ENCODE measurements around the gene PFKL.

PFKL gene

GRCh38 chr21:44366586-44367211 lies 66.8 kb downstream of the PFKL start:
- TF ChIP-seq CTCF (IDR thresholded peaks at IDR 0.05; ENCODE audit: low read depth, low read length) (no peak), POLR2A (IDR thresholded peaks at IDR 0.05; ENCODE audit: extremely low read depth, insufficient read length) (no peak), MAX (IDR thresholded peaks at IDR 0.05; ENCODE audit: low read depth, low read length) (no peak), MYC (IDR thresholded peaks at IDR 0.05; ENCODE audit: low read depth, low read length) (no peak)
- no peak overlapping the region for H3K4me3 ChIP-seq (ENCODE audit: low read depth, low read length)
- no peak for DNase-seq (ENCODE audit: low read depth)

GRCh38 chr21:44368711-44369446 lies 69.0 kb downstream of the PFKL start:
- DNase-seq (ENCODE audit: low read depth): no peak
- no peak for TF ChIP-seq POLR2A (IDR thresholded peaks at IDR 0.05; ENCODE audit: extremely low read depth, insufficient read length)
- no peak overlapping the region for H3K4me3 ChIP-seq (ENCODE audit: low read depth, low read length)

GRCh38 chr21:44370027-44370735 lies 70.3 kb downstream of the PFKL start:
- H3K4me3 ChIP-seq (ENCODE audit: low read depth, low read length): no peak overlapping the region
- DNase-seq (ENCODE audit: low read depth): no peak
- TF ChIP-seq CTCF (IDR thresholded peaks at IDR 0.05; ENCODE audit: low read depth, low read length) (no peak), POLR2A (IDR thresholded peaks at IDR 0.05; ENCODE audit: extremely low read depth, insufficient read length) (no peak), MYC (IDR thresholded peaks at IDR 0.05; ENCODE audit: low read depth, low read length) (no peak), MAX (IDR thresholded peaks at IDR 0.05; ENCODE audit: low read depth, low read length) (no peak)

- DNase-seq (ENCODE audit: low read depth): no peak
- TF ChIP-seq MYC (IDR thresholded peaks at IDR 0.05; ENCODE audit: low read depth, low read length): no peak
- no peak for TF ChIP-seq POLR2A (IDR thresholded peaks at IDR 0.05; ENCODE audit: extremely low read depth, insufficient read length)
- no peak for TF ChIP-seq MAX (IDR thresholded peaks at IDR 0.05; ENCODE audit: low read depth, low read length)
- TF ChIP-seq CTCF (IDR thresholded peaks at IDR 0.05; ENCODE audit: low read depth, low read length): no peak
- no peak overlapping the region for H3K4me3 ChIP-seq (ENCODE audit: low read depth, low read length)
These were observed 71.0 kb downstream of the PFKL start for GRCh38 chr21:44370786-44371410.

GRCh38 chr21:44371596-44371995 lies 71.7 kb downstream of the PFKL start:
- no peak for DNase-seq (ENCODE audit: low read depth)
- H3K4me3 ChIP-seq (ENCODE audit: low read depth, low read length): no peak overlapping the region
- TF ChIP-seq CTCF (IDR thresholded peaks at IDR 0.05; ENCODE audit: low read depth, low read length) (no peak), MYC (IDR thresholded peaks at IDR 0.05; ENCODE audit: low read depth, low read length) (no peak), MAX (IDR thresholded peaks at IDR 0.05; ENCODE audit: low read depth, low read length) (no peak), POLR2A (IDR thresholded peaks at IDR 0.05; ENCODE audit: extremely low read depth, insufficient read length) (no peak)

GRCh38 chr21:44372616-44373015 lies 72.8 kb downstream of the PFKL start:
- TF ChIP-seq MYC (IDR thresholded peaks at IDR 0.05; ENCODE audit: low read depth, low read length) (no peak), MAX (IDR thresholded peaks at IDR 0.05; ENCODE audit: low read depth, low read length) (no peak), POLR2A (IDR thresholded peaks at IDR 0.05; ENCODE audit: extremely low read depth, insufficient read length) (no peak), CTCF (IDR thresholded peaks at IDR 0.05; ENCODE audit: low read depth, low read length) (no peak)
- H3K4me3 ChIP-seq (ENCODE audit: low read depth, low read length): no peak overlapping the region

More at GRCh38 chr21:44372616-44373015, 72.8 kb downstream of the PFKL start:
- DNase-seq (ENCODE audit: low read depth): no peak

Data from NB4 (cell line).